Caco-2 (cell line): ENCODE measurements around the gene GALNTL6. TPM values are rescaled to one million over a fixed set of nuclear protein-coding genes. Genes with fewer than 3 reads are reported as not detected.
A peak's percentile ranks its signal among the peaks of the same experiment; 100 is the strongest.
"Not testable (repeated sequence)": the region's sequence is repeated elsewhere in the genome, so short reads cannot be mapped to it uniquely, and the experiment has no call there.

ENCODE experiments used
- BruUV-seq: library from RNA; stranded (reverse); fragments of 400-500 nt; replicated peaks from 2 replicates; lab custom pipeline; 2021; lab: Mats Ljungman, UMichigan
- CTCF ChIA-PET: fragments of 300-600 bp; sonication (Branson Sonifier 250); formaldehyde crosslinking; loops from one replicate; lab custom pipeline; 2022; ENCODE audit warnings: antibody characterized with exemption; lab: Charles Lee
- POLR2A ChIA-PET: fragments of 300-600 bp; sonication (Branson Sonifier 250); formaldehyde crosslinking; loops from one replicate; lab custom pipeline; 2022; ENCODE audit warnings: antibody characterized with exemption; lab: Charles Lee
- DNase-seq, 2 experiments: peaks; one replicate each; pipeline versions ENCODE4 v3.0.0 to v3.0.0-alpha.2; 2020 to 2022
- H3K27me3 ChIP-seq: replicated peaks from 2 replicates; pipeline ENCODE4 v1.6.0; 2011; ENCODE audit warnings: low read length; ENCODE audit not compliant: control insufficient read depth, insufficient read depth
- H3K36me3 ChIP-seq: 2 replicates; pipeline ENCODE4 v1.5.1; 2011; ENCODE audit warnings: low read length; ENCODE audit not compliant: control insufficient read depth, insufficient read depth
- H3K4me1 ChIP-seq: fragments of 250-450 bp; sonication (Bioruptor Pico); 2 replicates; pipeline ENCODE4 v1.5.1; 2020; ENCODE audit warnings: mild to moderate bottlenecking
- H3K4me3 ChIP-seq: 2 replicates; pipeline ENCODE4 v1.5.1; 2011; ENCODE audit warnings: low read depth, mild to moderate bottlenecking, control low read depth, low read length
- H3K9me3 ChIP-seq: fragments of 250-450 bp; sonication (Bioruptor Pico); 2 replicates; pipeline ENCODE4 v1.5.1; 2020; ENCODE audit warnings: mild to moderate bottlenecking, moderate library complexity
- H3K27ac Mint-ChIP-seq: one replicate; pipeline ENCODE4 v1.8.0; 2022; ENCODE audit warnings: mixed read lengths; ENCODE audit not compliant: unreplicated experiment
- H3K27me3 Mint-ChIP-seq: one replicate; pipeline ENCODE4 v1.8.0; 2022; ENCODE audit warnings: mixed read lengths; ENCODE audit not compliant: insufficient read depth, unreplicated experiment
- H3K36me3 Mint-ChIP-seq: one replicate; pipeline ENCODE4 v1.8.0; 2022; ENCODE audit warnings: mild to moderate bottlenecking, mixed read lengths; ENCODE audit not compliant: insufficient read depth, unreplicated experiment
- H3K4me1 Mint-ChIP-seq: one replicate; pipeline ENCODE4 v1.8.0; 2022; ENCODE audit warnings: low read depth, mixed read lengths; ENCODE audit not compliant: unreplicated experiment
- H3K4me3 Mint-ChIP-seq: one replicate; pipeline ENCODE4 v1.8.0; 2022; ENCODE audit warnings: mild to moderate bottlenecking, moderate library complexity, mixed read lengths; ENCODE audit not compliant: unreplicated experiment
- H3K9me3 Mint-ChIP-seq: one replicate; pipeline ENCODE4 v1.8.0; 2022; ENCODE audit warnings: mixed read lengths; ENCODE audit not compliant: unreplicated experiment
- CTCF ChIP-seq, 2 experiments: fragments of 200-600 bp in 1 of 2; IDR thresholded peaks; 1 replicate in 1 of 2; 2 replicates in 1 of 2; pipeline versions ENCODE4 v1.5.1 to v1.8.0; 2011 to 2022; ENCODE audit warnings: antibody characterized with exemption in 1 of 2, control low read depth in 1 of 2, inconsistent platforms in 1 of 2, low read depth in 1 of 2, low read length in 1 of 2, mild to moderate bottlenecking in 1 of 2, moderate library complexity in 1 of 2; ENCODE audit not compliant: insufficient read depth in 1 of 2, severe bottlenecking in 1 of 2, unreplicated experiment in 1 of 2
- intact Hi-C: fragments of 100-400 bp; cut with micrococcal nuclease; formaldehyde crosslinking; loops from one replicate; pipeline ENCODE4 v1.10.0; 2022; ENCODE audit not compliant: unreplicated experiment
- total RNA-seq: library from RNA; stranded (reverse); gene quantifications from 2 replicates; pipeline ENCODE4 v1.2.3, GENCODE V29; 2022

Gene GALNTL6
- total RNA-seq, 1 experiment from 2014 or later, result not detected

- Histone ChIP-seq H3K4me1 (peaks cover 33% of the 10 kb centered on the region), H3K36me3 (no peaks in the 10 kb centered on the region), H3K9me3 (peaks cover 3% of the 10 kb centered on the region; the same call in 1 of the 2 replicates), H3K4me3 (no peak overlapping the region), H3K27me3 (no peaks in the 10 kb centered on the region)
- peaks cover 13% of the 10 kb centered on the region for H3K36me3 Mint-ChIP-seq
- BruUV-seq, result no TSS peak
- peaks cover 28% of the 10 kb centered on the region for H3K9me3 Mint-ChIP-seq
- no peak for DNase-seq
- no peaks in the 10 kb centered on the region for H3K27me3 Mint-ChIP-seq
- POLR2A ChIA-PET, result no interaction called here
- no peak for TF ChIP-seq CTCF (IDR thresholded peaks at IDR 0.05; ENCODE audit: insufficient read depth in 1 of 2, low read depth in 1 of 2, low read length in 1 of 2, severe bottlenecking in 1 of 2, unreplicated experiment in 1 of 2)
- peak overlapping the region; percentile 46 for H3K27ac Mint-ChIP-seq
- peaks cover 24% of the 10 kb centered on the region for H3K4me1 Mint-ChIP-seq
- no peak overlapping the region for H3K4me3 Mint-ChIP-seq
- CTCF ChIA-PET, result no interaction called here
- intact Hi-C loops, result loop anchor here (5.0 kb wide), 1 partner anchor 170 kb away; no protein-coding TSS in a partner anchor
Measured at GRCh38 chr4:172727631-172728030, 914.4 kb downstream of the GALNTL6 start.

GRCh38 chr4:172733645-172734044 is 920.4 kb downstream of the GALNTL6 start:
- intact Hi-C loops, H3K27me3 Mint-ChIP-seq, BruUV-seq, H3K4me3 Mint-ChIP-seq, CTCF ChIA-PET, H3K27me3 ChIP-seq, POLR2A ChIA-PET, DNase-seq, H3K4me1 Mint-ChIP-seq, H3K36me3 Mint-ChIP-seq, H3K36me3 ChIP-seq, H3K9me3 ChIP-seq, H3K27ac Mint-ChIP-seq, H3K4me1 ChIP-seq, H3K4me3 ChIP-seq: not testable (repeated sequence)
- H3K9me3 Mint-ChIP-seq, result peaks cover 47% of the 10 kb centered on the region

GRCh38 chr4:172734555-172734954 is 921.4 kb downstream of the GALNTL6 start:
- CTCF ChIA-PET, result no interaction called here
- intact Hi-C loops, result no loop called here
- no peak for DNase-seq
- Histone ChIP-seq H3K36me3 (no peaks in the 10 kb centered on the region), H3K9me3 (peaks cover 7% of the 10 kb centered on the region; the same call in 1 of the 2 replicates), H3K27me3 (no peaks in the 10 kb centered on the region), H3K4me3 (no peak overlapping the region), H3K4me1 (no peaks in the 10 kb centered on the region)
- Mint-ChIP-seq H3K4me1 (no peaks in the 10 kb centered on the region), H3K27me3 (no peaks in the 10 kb centered on the region), H3K9me3 (peaks cover 56% of the 10 kb centered on the region), H3K36me3 (no peaks in the 10 kb centered on the region), H3K4me3 (no peak overlapping the region), H3K27ac (no peak overlapping the region)
- POLR2A ChIA-PET, result no interaction called here
- BruUV-seq, result no TSS peak
- TF ChIP-seq CTCF (IDR thresholded peaks at IDR 0.05; ENCODE audit: insufficient read depth in 1 of 2, low read depth in 1 of 2, low read length in 1 of 2, severe bottlenecking in 1 of 2, unreplicated experiment in 1 of 2), result no peak

GRCh38 chr4:172736046-172736445 is 922.8 kb downstream of the GALNTL6 start:
- no peak overlapping the region for H3K4me3 Mint-ChIP-seq
- POLR2A ChIA-PET, result no interaction called here
- no TSS peak for BruUV-seq

More at GRCh38 chr4:172736046-172736445, 922.8 kb downstream of the GALNTL6 start:
- Mint-ChIP-seq H3K9me3 (peaks cover 63% of the 10 kb centered on the region), H3K27ac (no peak overlapping the region), H3K4me1 (no peaks in the 10 kb centered on the region), H3K27me3 (no peaks in the 10 kb centered on the region), H3K36me3 (no peaks in the 10 kb centered on the region)
- Histone ChIP-seq H3K4me3 (no peak overlapping the region), H3K4me1 (no peaks in the 10 kb centered on the region), H3K9me3 (peaks cover 4% of the 10 kb centered on the region; the same call in 1 of the 2 replicates), H3K27me3 (no peaks in the 10 kb centered on the region), H3K36me3 (no peaks in the 10 kb centered on the region)
- CTCF ChIA-PET, result no interaction called here
- TF ChIP-seq CTCF (IDR thresholded peaks at IDR 0.05; ENCODE audit: insufficient read depth in 1 of 2, low read depth in 1 of 2, low read length in 1 of 2, severe bottlenecking in 1 of 2, unreplicated experiment in 1 of 2), result no peak
- intact Hi-C loops, result no loop called here
- DNase-seq, result no peak
